ENCODE measurements around the gene SIGMAR1.
A peak's percentile ranks its signal among the peaks of the same experiment; 100 is the strongest.

The SIGMAR1 gene

GRCh38 chr9:34612788-34613390 lies 24.7 kb downstream of the SIGMAR1 start:
- TF ChIP-seq USF1 (IDR thresholded peaks at IDR 0.05), result no peak
- TF ChIP-seq TCF12 (IDR thresholded peaks at IDR 0.05; ENCODE audit: low read depth), result no peak
- no peak for TF ChIP-seq YY1 (IDR thresholded peaks at IDR 0.05; ENCODE audit: low read depth)
- TF ChIP-seq RAD21 (IDR thresholded peaks at IDR 0.05; ENCODE audit: low read depth), result peak; percentile 64
- peak; percentile 31; the same call in 1 of the 2 replicates for TF ChIP-seq ZBTB7A (IDR thresholded peaks at IDR 0.05; ENCODE audit: low read depth)
- TF ChIP-seq MAX (IDR thresholded peaks at IDR 0.05), result no peak
- no peak for TF ChIP-seq EGR1 (IDR thresholded peaks at IDR 0.05)

GRCh38 chr9:34611811-34612787 lies 25.5 kb downstream of the SIGMAR1 start, which contains the start of gene RPP25L:
Gene RPP25L, minus strand, starts transcription at chr9:34612097. Its CDS starts 801 bp downstream, at chr9:34611296.
- TF ChIP-seq USF1 (IDR thresholded peaks at IDR 0.05) (0 out of 2 replicates have a peak, but pooled peaks have one; percentile 3), NFIC (IDR thresholded peaks at IDR 0.05) (no peak), EP300 (IDR thresholded peaks at IDR 0.05; ENCODE audit: borderline replicate concordance) (no peak), YY1 (IDR thresholded peaks at IDR 0.05; ENCODE audit: low read depth) (peak; percentile 89), MAX (IDR thresholded peaks at IDR 0.05) (peak; percentile 37; the same call in 1 of the 2 replicates), FOXM1 (IDR thresholded peaks at IDR 0.05; ENCODE audit: borderline replicate concordance, low read depth) (no peak), TCF12 (IDR thresholded peaks at IDR 0.05; ENCODE audit: low read depth) (peak; percentile 44; the same call in 1 of the 2 replicates), REST (IDR thresholded peaks at IDR 0.05; ENCODE audit: low read depth) (no peak), CREB1 (IDR thresholded peaks at IDR 0.05; ENCODE audit: low read depth) (no peak), TEAD4 (IDR thresholded peaks at IDR 0.05) (peak; percentile 4; the same call in 1 of the 2 replicates), EGR1 (IDR thresholded peaks at IDR 0.05) (no peak), ZBTB7A (IDR thresholded peaks at IDR 0.05; ENCODE audit: low read depth) (peak; percentile 55; the same call in 1 of the 2 replicates), TAF1 (IDR thresholded peaks at IDR 0.05; ENCODE audit: low read depth) (peak; percentile 92), CEBPB (IDR thresholded peaks at IDR 0.05) (no peak), RAD21 (IDR thresholded peaks at IDR 0.05; ENCODE audit: low read depth) (no peak)

GRCh38 chr9:34611251-34611810 lies 26.3 kb downstream of the SIGMAR1 start:
- TF ChIP-seq CREB1 (IDR thresholded peaks at IDR 0.05; ENCODE audit: low read depth) (no peak), CEBPB (IDR thresholded peaks at IDR 0.05) (no peak)

GRCh38 chr9:34610434-34611206 lies 27.0 kb downstream of the SIGMAR1 start:
- TF ChIP-seq TAF1 (IDR thresholded peaks at IDR 0.05; ENCODE audit: low read depth), result no peak
- no peak for TF ChIP-seq REST (IDR thresholded peaks at IDR 0.05; ENCODE audit: low read depth)
- TF ChIP-seq EGR1 (IDR thresholded peaks at IDR 0.05), result no peak
- TF ChIP-seq NFIC (IDR thresholded peaks at IDR 0.05), result no peak
- no peak for TF ChIP-seq MAX (IDR thresholded peaks at IDR 0.05)

GRCh38 chr9:34607331-34607730 lies 30.3 kb downstream of the SIGMAR1 start:
- TF ChIP-seq MAX (IDR thresholded peaks at IDR 0.05) (no peak), EP300 (IDR thresholded peaks at IDR 0.05; ENCODE audit: borderline replicate concordance) (no peak), FOXM1 (IDR thresholded peaks at IDR 0.05; ENCODE audit: borderline replicate concordance, low read depth) (no peak), NFIC (IDR thresholded peaks at IDR 0.05) (no peak), CEBPB (IDR thresholded peaks at IDR 0.05) (no peak), TEAD4 (IDR thresholded peaks at IDR 0.05) (no peak), TAF1 (IDR thresholded peaks at IDR 0.05; ENCODE audit: low read depth) (no peak), REST (IDR thresholded peaks at IDR 0.05; ENCODE audit: low read depth) (no peak), USF1 (IDR thresholded peaks at IDR 0.05) (no peak), YY1 (IDR thresholded peaks at IDR 0.05; ENCODE audit: low read depth) (no peak), EGR1 (IDR thresholded peaks at IDR 0.05) (no peak), RAD21 (IDR thresholded peaks at IDR 0.05; ENCODE audit: low read depth) (no peak), ZBTB7A (IDR thresholded peaks at IDR 0.05; ENCODE audit: low read depth) (no peak), CREB1 (IDR thresholded peaks at IDR 0.05; ENCODE audit: low read depth) (no peak), TCF12 (IDR thresholded peaks at IDR 0.05; ENCODE audit: low read depth) (no peak)
